T-helper 9 cell (primary cell): Measurements from ENCODE around the gene PLCB1.

Source experiments
- DNase-seq: peaks from one replicate; pipeline ENCODE4 v3.0.0-alpha.2; 2020

PLCB1 gene

DNA sequence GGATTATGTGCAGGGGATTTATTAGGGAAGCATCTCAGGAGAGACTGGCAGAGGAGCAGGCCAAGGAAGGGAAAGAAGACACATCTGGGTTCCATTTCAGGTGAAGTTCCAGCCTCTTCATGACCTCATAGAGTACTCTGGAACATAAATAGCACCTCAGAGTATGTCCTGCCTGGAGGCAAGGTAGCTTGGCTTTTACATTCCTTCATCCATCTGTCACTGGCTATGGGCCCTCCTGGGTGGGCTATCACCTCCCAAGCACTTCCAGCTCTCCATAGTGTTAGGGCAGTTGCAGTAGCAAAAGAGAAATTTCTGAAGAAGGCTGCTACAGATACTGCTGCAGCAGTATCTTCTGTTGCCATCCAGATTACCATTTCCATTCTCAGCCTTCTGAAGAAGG is 116.0 kb downstream of the PLCB1 start:
- no peak for DNase-seq

GRCh38 chr20:8249634-8250033 is 117.6 kb downstream of the PLCB1 start:
- DNase-seq, result no peak

- no peak for DNase-seq
Measured at GRCh38 chr20:8250539-8251200, 118.6 kb downstream of the PLCB1 start.

DNA sequence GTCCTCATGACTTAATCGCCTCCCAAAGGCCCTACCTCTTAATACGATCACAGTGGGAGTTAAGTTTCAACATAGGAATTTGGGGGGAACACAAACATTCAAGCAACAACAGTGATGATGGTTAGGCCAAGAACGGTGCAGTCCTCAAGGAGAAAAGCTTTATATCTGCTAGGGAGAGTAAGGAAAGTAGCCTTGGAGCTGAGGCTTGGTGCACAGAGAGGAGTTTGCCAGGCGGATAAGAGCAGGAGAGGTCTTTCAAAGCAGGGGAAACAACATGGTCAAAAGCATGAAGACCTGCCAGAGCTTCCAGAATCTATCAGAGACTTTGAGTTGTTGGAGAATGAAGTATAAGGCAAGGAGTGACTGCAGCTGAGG is 119.1 kb downstream of the PLCB1 start:
- no peak for DNase-seq

DNA sequence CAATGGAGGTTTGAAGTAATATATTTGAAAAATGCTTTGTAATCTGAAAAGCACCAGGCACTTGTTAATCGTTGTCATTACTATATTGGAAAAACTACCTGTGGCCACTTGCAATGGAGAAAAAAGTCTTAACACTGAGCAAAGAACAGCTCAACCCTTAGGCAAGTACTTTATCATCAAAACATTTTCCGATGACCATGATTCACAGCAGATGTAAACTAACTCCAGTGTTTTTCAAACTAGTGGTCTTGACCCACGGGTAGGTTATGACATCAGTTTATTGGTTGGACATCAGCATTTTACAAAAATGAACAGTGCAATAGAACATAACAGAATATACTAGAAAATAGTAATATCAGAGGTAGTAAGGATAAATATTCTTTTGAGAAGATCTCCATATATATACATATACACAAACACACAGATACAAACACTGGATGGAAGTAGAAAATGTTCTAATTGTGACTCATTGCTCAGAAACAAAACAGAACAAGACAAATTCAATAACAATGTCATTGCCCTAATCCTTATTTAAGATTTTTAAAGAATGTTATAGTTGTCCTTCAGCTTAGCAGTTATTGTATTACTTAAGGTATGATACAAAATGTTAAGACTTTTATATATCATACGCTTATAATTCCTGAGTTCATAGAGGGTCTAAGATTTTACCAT is 123.0 kb downstream of the PLCB1 start:
- no peak for DNase-seq

GRCh38 chr20:8255945-8256632 is 124.0 kb downstream of the PLCB1 start:
- DNase-seq, result no peak

GRCh38 chr20:8260837-8261251 is 128.8 kb downstream of the PLCB1 start:
- DNase-seq, result no peak

GRCh38 chr20:8262721-8263120 is 130.7 kb downstream of the PLCB1 start:
- no peak for DNase-seq

DNA sequence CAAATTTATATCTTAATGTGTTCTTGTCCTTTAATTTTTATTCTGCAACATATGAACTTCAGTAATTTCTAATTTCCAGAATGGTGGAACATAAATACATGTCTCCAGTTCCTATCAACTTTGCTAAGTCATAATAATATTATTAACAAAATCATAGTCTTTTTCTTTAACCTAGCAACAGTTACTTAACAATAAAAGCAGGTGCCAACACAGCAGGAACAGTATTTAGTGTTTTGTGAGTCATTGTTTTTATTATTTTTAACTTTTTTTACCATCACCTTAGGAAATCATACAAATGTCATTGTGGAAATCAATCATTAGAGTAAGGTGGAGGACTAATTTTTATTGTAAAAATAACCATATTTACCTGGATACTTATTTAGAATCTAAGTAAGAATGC is 133.5 kb downstream of the PLCB1 start:
- DNase-seq, result no peak

GRCh38 chr20:8267009-8267408 is 134.9 kb downstream of the PLCB1 start:
- no peak for DNase-seq

DNA sequence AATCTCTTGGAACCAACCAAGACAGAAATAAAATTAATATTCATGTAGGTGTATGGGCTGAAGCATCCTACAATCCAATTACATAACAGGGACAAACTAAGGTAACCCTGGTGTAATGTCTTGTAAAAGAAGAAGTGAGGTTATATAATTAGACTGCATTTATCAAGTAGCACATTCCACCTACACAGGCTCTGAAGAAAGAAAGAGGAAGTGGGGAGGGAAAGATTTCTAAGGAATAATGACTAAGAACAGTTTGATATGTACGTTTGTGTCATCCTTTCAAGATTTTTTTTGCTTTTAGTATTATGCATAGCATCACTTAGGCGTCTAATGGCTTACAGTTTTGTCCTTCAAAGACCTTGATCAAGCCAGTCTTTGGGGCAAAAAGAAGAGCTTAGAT is 139.7 kb downstream of the PLCB1 start:
- DNase-seq, result no peak

GRCh38 chr20:8272766-8273165 is 140.7 kb downstream of the PLCB1 start:
- DNase-seq, result no peak

- DNase-seq, result no peak
Measured at GRCh38 chr20:8284902-8285301, 152.8 kb downstream of the PLCB1 start.

DNA sequence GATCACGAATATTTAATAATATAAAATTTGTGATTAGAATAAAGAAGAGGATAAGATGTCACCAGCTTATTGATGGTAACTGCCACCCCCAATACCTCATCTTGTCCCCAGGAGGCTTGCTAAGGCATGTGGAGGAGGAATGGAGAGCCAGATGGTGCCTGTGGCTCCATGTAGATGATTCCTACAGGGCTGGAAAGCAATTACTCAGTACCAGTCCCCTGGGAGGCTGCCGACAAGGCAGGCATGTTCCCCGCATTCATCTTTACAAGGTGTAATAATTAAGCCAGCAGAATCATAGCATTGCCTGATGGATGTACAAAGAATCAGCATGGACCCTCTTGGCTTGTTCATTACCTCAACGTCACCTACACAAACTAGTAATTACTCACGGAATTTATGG is 155.3 kb downstream of the PLCB1 start:
- no peak for DNase-seq

- DNase-seq, result no peak
Measured at GRCh38 chr20:8291200-8291599, 159.1 kb downstream of the PLCB1 start.

- no peak for DNase-seq
Measured at GRCh38 chr20:8291873-8292272, 159.8 kb downstream of the PLCB1 start.

DNA sequence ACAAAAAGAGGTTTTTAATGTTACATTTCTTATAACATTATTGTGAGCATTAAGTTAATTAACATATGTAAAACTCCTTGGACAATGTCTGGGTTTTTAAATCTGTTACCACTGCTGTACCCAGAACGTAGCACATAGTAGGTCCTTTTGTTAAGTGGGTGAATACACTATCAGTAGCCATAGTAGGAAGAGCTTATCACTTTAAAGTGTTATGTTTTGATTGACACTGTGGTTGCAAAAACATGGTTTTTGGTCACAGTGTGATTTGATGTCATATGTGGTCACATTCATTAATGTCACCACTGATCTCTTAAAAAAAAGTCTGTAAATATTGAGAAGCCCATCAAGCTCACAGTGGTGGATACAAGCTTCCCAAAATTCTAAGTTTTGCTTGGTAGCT is 160.7 kb downstream of the PLCB1 start:
- DNase-seq, result no peak

DNA sequence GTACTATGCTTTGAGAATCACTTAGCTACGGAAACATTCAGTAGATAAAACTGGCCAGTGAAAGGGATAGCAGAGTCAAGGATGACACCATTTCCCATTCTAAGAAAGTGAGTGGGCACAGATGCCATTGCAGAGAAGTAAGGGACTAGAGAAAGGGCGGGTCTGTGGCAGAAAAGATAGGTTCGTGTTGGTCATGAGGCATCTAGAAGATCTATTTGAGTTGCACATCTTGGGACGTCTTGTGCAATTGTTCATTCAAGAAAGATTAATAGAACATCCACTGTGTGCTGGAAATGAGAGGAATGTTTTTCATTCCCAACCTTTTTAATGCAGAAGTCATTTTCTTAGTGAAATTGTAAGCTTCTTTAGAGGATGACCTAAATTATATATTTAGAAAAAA is 161.7 kb downstream of the PLCB1 start:
- DNase-seq, result no peak

DNA sequence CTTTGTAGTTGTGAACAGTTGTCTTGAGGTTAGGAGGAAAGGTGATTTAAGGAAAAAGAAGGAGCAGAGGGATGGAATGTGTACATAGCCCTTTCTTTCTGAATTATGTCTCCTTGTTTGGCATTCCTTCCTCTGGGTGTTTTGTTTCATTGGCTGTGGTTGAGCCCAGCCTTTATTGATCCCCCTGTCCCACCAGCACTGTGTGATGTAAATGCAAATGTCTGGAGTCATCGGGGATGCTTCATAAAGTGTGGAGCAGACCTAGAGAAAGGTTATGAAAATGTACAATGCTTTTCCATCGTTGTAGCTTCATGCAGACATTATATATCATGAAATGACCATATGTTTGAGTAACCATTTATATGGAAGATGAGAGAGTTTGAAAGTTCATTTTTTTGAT is 164.5 kb downstream of the PLCB1 start:
- DNase-seq, result no peak

- no peak for DNase-seq
Measured at GRCh38 chr20:8298426-8299043, 166.5 kb downstream of the PLCB1 start.

- no peak for DNase-seq
Measured at GRCh38 chr20:8299921-8300320, 167.9 kb downstream of the PLCB1 start.

DNA sequence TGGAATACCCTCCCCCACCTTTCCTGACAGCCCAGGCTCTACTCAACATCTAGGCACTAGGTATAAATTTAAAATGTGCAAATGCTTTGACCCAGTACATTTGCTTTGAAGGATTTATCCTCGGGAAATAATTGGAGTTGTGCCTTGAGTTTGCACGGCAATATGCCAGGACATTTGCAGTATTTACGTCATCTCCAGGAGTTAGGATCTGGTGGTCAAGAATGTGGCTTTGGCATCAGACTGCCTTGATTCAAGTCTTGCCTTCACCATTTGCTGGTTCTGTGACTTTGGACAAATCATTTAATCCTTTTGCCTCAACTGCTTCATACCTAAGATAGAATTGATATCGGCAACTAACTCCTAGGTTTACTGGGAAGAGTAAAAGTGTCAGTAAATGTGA is 169.6 kb downstream of the PLCB1 start:
- DNase-seq, result no peak

DNA sequence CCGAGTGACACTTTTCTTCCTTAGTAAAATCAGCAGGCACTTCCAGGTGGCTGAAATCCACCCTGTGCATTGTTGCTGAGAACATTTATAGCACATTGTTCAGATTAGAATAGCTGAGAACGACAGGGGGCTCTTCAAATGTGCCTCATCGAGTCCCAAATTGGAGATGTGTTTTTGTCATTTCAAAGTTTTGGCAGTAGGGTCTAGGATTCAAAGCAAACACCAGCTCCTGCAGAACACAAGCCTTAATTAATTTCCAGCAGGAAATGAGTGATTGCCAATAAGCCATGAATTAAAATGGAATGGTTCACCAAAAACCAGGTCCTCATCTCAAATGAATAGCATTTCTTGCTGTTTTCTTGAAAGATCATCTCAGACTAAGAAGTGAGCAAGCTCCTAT is 171.6 kb downstream of the PLCB1 start:
- DNase-seq, result no peak
